KMS-11 (cell line): Measurements from ENCODE around the gene BANF2.

Experiments
- H2AFZ ChIP-seq: fragments of 200-600 bp; sonication (generic); 2 replicates; pipeline ENCODE4 v1.6.1; 2016; ENCODE audit warnings: antibody characterized with exemption, mixed run types, low read depth
- H3K27ac ChIP-seq: fragments of 200-600 bp; sonication (generic); 2 replicates; pipeline ENCODE4 v1.6.1; 2016; ENCODE audit warnings: mild to moderate bottlenecking, mixed run types
- H3K27me3 ChIP-seq: fragments of 200-600 bp; sonication (generic); 2 replicates; pipeline ENCODE4 v1.6.1; 2017; ENCODE audit warnings: mild to moderate bottlenecking, low read depth, mixed run types, moderate library complexity; ENCODE audit not compliant: insufficient read depth
- H3K36me3 ChIP-seq: fragments of 200-600 bp; sonication (generic); 2 replicates; pipeline ENCODE4 v1.6.1; 2017; ENCODE audit warnings: mild to moderate bottlenecking, mixed run types; ENCODE audit not compliant: insufficient read depth
- H3K4me1 ChIP-seq: fragments of 200-600 bp; sonication (generic); 2 replicates; pipeline ENCODE4 v1.6.1; 2016; ENCODE audit warnings: mild to moderate bottlenecking, low read depth, mixed run types; ENCODE audit not compliant: poor library complexity, severe bottlenecking
- H3K4me2 ChIP-seq: fragments of 200-600 bp; sonication (generic); 2 replicates; pipeline ENCODE4 v1.7.0; 2016; ENCODE audit warnings: mild to moderate bottlenecking, mixed run types
- H3K4me3 ChIP-seq: fragments of 200-600 bp; sonication (generic); IDR thresholded peaks from 2 replicates; pipeline ENCODE4 v1.6.1; 2017; ENCODE audit warnings: low read depth, low read length, mixed read lengths; ENCODE audit not compliant: insufficient read depth
- H3K79me2 ChIP-seq: fragments of 200-600 bp; sonication (generic); 2 replicates; pipeline ENCODE4 v1.6.1; 2016; ENCODE audit warnings: low read depth, mixed run types; ENCODE audit not compliant: insufficient read depth
- H3K9ac ChIP-seq: fragments of 200-600 bp; sonication (generic); 2 replicates; pipeline ENCODE4 v1.6.1; 2016; ENCODE audit warnings: mild to moderate bottlenecking, mixed run types
- H4K20me1 ChIP-seq: fragments of 200-600 bp; sonication (generic); 2 replicates; pipeline ENCODE4 v1.6.1; 2016; ENCODE audit warnings: mild to moderate bottlenecking, mixed run types; ENCODE audit not compliant: insufficient read depth
- CTCF ChIP-seq: fragments of 200-600 bp; sonication (generic); conservative IDR thresholded peaks from 2 replicates; pipeline ENCODE4 v1.6.1; 2017; ENCODE audit warnings: low read depth, mild to moderate bottlenecking, antibody characterized with exemption, low read length, moderate library complexity, mixed read lengths

The BANF2 gene

DNA sequence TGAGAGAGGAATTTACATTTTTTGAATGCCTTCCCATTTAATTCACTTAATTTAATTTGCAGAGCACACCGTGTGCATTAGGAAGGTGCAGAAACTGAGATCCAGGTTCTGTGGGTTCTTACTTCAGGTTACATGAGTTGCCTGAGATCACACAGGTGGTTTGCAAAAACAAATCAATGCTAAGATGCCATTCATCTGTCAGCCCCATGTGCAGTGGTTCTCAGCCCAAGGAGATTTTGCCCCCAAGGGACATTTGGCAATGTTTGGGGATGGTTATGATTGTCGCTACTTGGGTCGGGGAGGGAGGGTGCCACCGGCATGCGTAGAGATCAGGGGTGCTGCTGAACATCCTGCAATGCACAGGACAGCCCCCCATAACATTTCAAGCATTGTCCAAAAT lies 34.6 kb downstream of the BANF2 start:
- H3K27me3 ChIP-seq, result no peaks in the 10 kb centered on the region
- H3K4me1 ChIP-seq, result no peaks in the 10 kb centered on the region
- no peak for TF ChIP-seq CTCF
- H4K20me1 ChIP-seq, result no peaks in the 10 kb centered on the region
- H2AFZ ChIP-seq, result no peak overlapping the region
- H3K79me2 ChIP-seq, result no peaks in the 10 kb centered on the region
- H3K4me2 ChIP-seq, result no peak overlapping the region
- no peaks in the 10 kb centered on the region for H3K36me3 ChIP-seq
- H3K27ac ChIP-seq, result no peak overlapping the region
- no peak overlapping the region for H3K9ac ChIP-seq
- no peak overlapping the region for H3K4me3 ChIP-seq

DNA sequence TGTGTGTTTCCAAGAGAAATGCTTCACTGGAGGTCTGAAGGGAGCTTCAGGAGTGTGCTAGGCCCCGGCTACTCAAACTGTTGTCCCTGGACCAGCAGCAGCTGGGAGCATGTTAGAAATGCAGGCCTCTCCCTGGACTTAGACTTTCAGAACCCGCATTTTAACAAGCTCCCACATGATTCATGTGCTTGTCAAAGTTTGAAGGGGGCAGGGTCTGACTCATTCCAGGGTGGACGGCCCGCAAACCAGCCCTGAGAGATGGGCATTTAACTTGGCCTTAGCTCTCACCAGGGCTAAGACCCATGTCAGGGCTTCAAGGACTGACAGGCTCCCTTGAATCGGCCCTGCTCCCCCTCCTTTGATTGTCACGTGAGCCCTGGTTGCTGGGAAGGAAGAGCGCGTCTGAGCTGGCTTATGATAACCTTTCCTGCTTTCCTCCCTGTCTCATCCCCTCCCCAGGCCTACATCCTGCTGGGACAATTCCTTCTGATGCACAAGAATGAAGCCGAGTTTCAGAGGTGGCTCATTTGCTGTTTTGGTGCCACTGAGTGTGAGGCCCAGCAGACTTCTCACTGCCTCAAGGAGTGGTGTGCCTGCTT lies 35.5 kb downstream of the BANF2 start:
- no peaks in the 10 kb centered on the region for H3K36me3 ChIP-seq
- no peak overlapping the region for H2AFZ ChIP-seq
- no peak overlapping the region for H3K4me3 ChIP-seq
- no peaks in the 10 kb centered on the region for H3K27me3 ChIP-seq
- no peak overlapping the region for H3K9ac ChIP-seq
- no peaks in the 10 kb centered on the region for H4K20me1 ChIP-seq
- H3K4me1 ChIP-seq, result no peaks in the 10 kb centered on the region
- no peak overlapping the region for H3K27ac ChIP-seq
- TF ChIP-seq CTCF, result no peak
- H3K79me2 ChIP-seq, result no peaks in the 10 kb centered on the region
- H3K4me2 ChIP-seq, result no peak overlapping the region

GRCh38 chr20:17735959-17736621 lies 36.3 kb downstream of the BANF2 start:
- no peak overlapping the region for H3K27ac ChIP-seq
- H3K79me2 ChIP-seq, result no peaks in the 10 kb centered on the region
- no peaks in the 10 kb centered on the region for H4K20me1 ChIP-seq
- H3K27me3 ChIP-seq, result no peaks in the 10 kb centered on the region
- no peak overlapping the region for H3K9ac ChIP-seq
- no peaks in the 10 kb centered on the region for H3K36me3 ChIP-seq
- no peak overlapping the region for H3K4me3 ChIP-seq
- no peak for TF ChIP-seq CTCF
- no peak overlapping the region for H3K4me2 ChIP-seq
- no peak overlapping the region for H2AFZ ChIP-seq
- no peaks in the 10 kb centered on the region for H3K4me1 ChIP-seq

DNA sequence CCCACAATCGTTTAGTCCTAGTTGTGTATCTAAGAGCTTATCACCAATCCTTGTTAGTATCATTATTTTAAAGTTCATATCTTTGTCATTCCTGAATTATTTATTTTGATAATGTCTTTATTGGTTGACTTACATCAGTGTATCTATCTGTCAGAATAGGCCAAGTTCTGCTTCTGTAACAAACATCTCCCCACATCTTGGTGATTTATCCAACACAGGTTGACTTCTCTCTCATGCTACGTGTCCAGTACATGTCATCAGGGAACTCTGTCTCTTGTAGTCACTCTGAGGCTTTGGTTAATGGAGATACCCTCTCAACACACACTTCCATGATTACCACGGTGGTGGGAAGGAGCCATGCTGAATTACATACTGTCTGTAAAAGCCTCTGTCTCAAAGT lies 38.4 kb downstream of the BANF2 start:
- Histone ChIP-seq H3K79me2 (no peaks in the 10 kb centered on the region), H3K9ac (no peak overlapping the region), H3K4me3 (no peak overlapping the region), H3K4me1 (no peaks in the 10 kb centered on the region), H3K27ac (no peak overlapping the region), H3K4me2 (no peak overlapping the region), H2AFZ (no peak overlapping the region), H3K36me3 (no peaks in the 10 kb centered on the region), H4K20me1 (no peaks in the 10 kb centered on the region), H3K27me3 (no peaks in the 10 kb centered on the region)
- no peak for TF ChIP-seq CTCF
